HT1080 (cell line): ENCODE results near the gene OR51B4. TPM values are rescaled to one million over a fixed set of nuclear protein-coding genes. Genes with fewer than 3 reads are reported as not detected.
"Not testable (repeated sequence)": the region's sequence is repeated elsewhere in the genome, so short reads cannot be mapped to it uniquely, and the experiment has no call there.

ENCODE experiments used
- DNase-seq: peaks from one replicate; pipeline ENCODE4 v3.0.0-alpha.2; 2015; ENCODE audit warnings: low read depth
- total RNA-seq: library from RNA; depleted of rRNA; stranded (reverse); fragments of >200 nt; shearing (Covaris generic); gene quantifications from 2 replicates; pipeline ENCODE4 v1.2.3, GENCODE V29; 2014

The OR51B4 gene
- total RNA-seq, 1 experiment from 2014 or later, result 33.4 TPM

GRCh38 chr11:5294342-5294995 is 7.3 kb downstream of the OR51B4 start:
- not testable (repeated sequence) for DNase-seq

DNA sequence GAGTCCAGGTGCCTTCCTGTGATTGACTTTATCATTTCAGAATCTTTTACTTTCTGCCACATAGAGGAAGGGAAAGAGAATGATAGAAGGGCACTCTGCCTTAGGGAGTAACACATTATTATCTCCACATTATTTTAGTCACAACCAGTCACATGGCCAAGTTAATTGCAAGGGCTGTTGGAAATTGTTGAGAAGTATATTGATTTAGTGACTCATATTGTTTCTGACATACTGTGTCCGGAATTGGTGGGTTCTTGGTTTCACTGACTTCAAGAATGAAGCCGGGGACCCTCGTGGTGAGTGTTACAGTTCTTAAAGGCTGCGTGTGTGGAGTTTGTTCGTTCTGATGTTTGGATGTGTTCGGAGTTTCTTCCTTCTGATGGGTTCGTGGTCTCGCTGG is 8.7 kb downstream of the OR51B4 start:
- DNase-seq, result peak; percentile 46

DNA sequence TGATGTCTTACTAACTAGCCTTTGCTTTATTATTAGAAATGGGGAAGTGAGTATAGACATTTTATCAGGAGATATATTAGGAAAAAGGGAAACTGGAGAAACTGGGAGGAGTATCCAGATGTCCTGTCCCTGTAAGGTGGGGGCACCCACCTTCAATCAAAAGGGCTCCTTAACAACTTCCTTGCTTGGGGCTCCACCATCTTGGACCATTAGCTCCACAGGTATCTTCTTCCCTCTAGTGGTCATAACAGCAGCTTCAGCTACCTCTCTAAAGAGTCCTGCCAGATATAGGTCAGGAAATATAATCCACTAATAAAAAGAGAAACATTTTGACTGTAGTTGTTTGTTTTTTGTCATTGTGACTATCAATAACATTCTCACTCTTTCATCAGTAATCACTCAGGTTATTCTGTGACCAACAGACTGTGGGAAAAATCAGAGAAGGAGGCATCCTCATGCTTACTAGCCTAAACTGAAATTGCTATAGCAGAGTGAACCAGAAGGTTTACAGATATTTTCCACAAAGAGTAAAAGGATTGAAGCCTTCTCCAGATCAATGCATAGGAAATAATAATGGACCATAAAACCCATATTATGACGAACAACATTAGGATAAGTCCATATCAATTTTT is 10.4 kb downstream of the OR51B4 start:
- DNase-seq, result peak; percentile 47

GRCh38 chr11:5290106-5290505 is 11.6 kb downstream of the OR51B4 start:
- DNase-seq, result no peak

- DNase-seq, result peak; percentile 44
Observed at GRCh38 chr11:5289696-5290095, 12.1 kb downstream of the OR51B4 start.

- peak; percentile 36 for DNase-seq
Observed at GRCh38 chr11:5288906-5289550, 12.7 kb downstream of the OR51B4 start.

GRCh38 chr11:5288108-5288905 is 13.4 kb downstream of the OR51B4 start:
- DNase-seq, result peak; percentile 66

GRCh38 chr11:5286901-5287300 is 14.8 kb downstream of the OR51B4 start:
- no peak for DNase-seq

DNA sequence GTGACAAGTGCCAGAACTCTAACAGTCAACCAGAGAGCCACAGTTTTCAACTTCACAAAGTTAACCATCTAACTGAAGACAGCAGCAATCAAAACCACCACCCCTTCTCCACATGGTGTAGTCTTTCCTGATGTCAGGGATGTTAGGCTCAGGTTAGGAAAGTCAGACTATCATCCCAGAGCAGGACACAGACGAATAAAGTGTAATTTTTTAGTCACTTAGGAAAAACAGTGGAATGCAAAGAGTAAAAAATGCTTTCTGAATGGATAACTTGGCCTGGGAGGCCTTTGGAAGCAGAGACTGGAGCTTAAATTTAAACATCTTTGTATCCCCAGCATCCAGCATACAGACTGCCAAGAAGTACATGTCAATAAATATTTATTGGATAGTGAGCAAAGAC is 15.4 kb downstream of the OR51B4 start:
- DNase-seq, result no peak

DNA sequence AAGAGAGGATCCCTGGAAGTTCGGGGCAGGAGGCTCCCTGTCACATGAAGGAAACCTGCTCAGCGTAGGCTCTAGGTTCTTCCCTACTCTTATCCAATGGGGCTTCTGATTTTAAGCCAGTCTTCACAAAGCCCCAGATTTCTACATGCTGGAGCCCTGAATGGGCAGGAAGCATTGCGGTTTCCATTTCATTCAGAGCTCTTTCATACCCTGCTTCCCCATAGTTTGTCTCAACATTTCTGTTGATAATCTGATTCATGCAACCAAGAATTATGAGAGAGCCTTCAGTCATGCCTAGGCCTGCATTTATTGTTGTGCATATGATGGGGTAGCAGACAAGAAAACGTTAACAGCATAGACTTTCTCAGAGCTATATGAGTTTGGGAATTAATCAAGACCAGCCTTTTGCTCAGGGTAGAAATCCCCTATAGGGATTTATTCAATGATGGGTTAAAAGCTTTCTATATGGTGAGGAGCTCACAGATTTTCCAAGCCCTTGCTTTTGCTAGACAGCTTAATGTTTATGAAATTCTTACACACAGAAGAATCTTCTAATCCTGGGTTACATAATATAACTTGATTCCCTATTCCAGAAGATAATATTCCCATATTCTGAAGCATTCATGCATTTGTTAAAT is 15.9 kb downstream of the OR51B4 start:
- DNase-seq, result no peak

DNA sequence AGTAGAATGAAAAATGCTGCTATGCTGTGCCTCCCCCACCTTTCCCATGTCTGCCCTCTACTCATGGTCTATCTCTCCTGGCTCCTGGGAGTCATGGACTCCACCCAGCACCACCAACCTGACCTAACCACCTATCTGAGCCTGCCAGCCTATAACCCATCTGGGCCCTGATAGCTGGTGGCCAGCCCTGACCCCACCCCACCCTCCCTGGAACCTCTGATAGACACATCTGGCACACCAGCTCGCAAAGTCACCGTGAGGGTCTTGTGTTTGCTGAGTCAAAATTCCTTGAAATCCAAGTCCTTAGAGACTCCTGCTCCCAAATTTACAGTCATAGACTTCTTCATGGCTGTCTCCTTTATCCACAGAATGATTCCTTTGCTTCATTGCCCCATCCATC is 17.1 kb downstream of the OR51B4 start:
- no peak for DNase-seq

- DNase-seq, result no peak
Observed at GRCh38 chr11:5283882-5284281, 17.9 kb downstream of the OR51B4 start.

- no peak for DNase-seq
Observed at GRCh38 chr11:5283086-5283485, 18.7 kb downstream of the OR51B4 start.

GRCh38 chr11:5282628-5283027 is 19.1 kb downstream of the OR51B4 start:
- DNase-seq, result no peak

DNA sequence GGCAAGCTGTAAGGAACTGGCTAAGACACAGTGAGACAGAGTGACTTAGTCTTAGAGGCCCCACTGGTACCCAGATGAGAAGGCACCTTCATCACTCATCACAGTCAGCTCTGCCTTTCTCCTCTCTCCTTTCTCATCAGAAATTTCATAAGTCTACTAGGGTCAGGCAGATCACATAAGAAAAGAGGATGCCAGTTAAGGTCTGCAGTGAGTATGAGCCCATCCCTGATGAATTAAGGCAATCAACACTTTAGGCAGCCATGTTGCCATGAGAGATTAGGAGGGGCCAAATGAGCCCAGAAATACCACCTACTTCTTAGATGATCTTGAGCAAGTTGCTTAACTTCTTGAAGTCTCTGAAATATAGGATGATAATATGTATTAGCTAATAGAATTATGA is 20.1 kb downstream of the OR51B4 start:
- no peak for DNase-seq

DNA sequence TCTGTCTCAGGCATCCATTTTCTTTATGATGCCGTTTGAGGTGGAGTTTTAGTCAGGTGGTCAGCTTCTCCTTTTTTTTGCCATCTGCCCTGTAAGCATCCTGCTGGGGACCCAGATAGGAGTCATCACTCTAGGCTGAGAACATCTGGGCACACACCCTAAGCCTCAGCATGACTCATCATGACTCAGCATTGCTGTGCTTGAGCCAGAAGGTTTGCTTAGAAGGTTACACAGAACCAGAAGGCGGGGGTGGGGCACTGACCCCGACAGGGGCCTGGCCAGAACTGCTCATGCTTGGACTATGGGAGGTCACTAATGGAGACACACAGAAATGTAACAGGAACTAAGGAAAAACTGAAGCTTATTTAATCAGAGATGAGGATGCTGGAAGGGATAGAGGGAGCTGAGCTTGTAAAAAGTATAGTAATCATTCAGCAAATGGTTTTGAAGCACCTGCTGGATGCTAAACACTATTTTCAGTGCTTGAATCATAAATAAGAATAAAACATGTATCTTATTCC is 21.1 kb downstream of the OR51B4 start:
- peak; percentile 99 for DNase-seq

DNA sequence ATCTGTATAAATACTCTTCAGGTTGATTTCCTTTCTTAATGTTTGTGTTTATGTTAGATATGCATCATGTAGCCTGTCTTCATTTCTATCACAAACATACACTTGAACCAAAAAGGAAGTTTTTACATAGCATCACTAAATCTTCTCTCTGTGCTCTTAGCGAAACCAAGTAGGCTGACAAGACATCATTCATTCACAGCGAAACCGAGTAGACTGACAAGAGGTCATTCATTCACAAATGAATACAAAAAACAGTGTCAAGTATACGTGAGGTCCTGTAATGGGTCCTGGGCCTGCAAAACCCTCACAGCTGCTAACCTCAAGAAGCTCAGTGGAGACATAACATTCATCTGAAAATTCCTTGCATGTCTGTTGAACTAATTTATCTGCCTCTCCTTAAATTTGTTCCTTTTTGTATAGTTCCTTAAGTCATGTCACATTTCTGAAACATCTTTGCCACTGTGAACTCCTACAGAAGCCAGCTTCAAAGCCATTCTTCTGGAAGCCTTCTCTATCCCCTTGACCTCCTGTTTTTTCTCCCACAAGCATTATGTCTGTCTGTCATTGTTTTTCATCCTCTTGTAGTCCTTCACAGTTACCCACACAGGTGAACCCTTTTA is 22.2 kb downstream of the OR51B4 start:
- no peak for DNase-seq

GRCh38 chr11:5277807-5278382 is 23.9 kb downstream of the OR51B4 start:
- DNase-seq, result peak; percentile 36

DNA sequence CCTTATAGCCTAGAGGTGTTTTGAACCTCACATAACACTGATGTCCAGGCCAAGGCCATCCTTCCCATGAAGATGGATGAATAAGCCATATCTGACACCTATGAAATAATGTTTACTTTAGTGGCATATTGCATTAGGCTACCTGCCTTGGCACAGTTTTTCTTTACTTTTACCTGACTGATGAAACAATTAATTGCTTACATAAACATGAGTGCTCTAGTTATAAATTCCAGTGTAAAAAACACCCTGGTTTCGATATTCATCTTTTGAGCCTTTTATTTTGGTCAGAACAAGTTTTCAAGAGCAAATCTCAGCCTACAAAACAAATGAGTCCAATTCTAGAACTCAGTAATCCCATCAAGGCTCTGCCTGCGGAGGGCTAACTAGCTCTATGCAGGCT is 25.0 kb downstream of the OR51B4 start:
- no peak for DNase-seq

DNA sequence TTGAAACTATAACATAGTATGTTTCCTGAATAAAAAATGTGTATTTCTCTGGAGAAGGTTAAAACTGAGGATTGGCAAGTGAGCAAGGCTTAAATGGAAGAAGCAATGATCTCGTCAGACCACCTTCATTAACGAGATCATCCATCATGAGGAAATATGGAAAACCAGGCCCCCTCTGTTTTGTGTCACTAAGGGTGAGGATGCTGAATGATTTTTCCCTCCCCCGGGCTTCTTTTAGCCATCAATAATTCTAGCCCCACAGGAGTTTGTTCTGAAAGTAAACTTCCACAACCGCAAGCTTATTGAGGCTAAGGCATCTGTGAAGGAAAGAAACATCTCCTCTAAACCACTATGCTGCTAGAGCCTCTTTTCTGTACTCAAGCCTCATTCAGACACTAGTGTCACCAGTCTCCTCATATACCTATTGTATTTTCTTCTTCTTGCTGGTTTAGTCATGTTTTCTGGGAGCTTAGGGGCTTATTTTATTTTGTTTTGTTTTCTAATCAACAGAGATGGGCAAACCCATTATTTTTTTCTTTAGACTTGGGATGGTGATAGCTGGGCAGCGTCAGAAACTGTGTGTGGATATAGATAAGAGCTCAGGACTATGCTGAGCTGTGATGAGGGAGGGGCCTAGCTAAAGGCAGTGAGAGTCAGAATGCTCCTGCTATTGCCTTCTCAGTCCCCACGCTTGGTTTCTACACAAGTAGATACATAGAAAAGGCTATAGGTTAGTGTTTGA is 26.2 kb downstream of the OR51B4 start:
- DNase-seq, result no peak
